SK-N-SH treated with all-trans-retinoic acid at 6 μM for 48 hours (cell line): ENCODE results near the gene RNF144B.

Experiments
- ATAC-seq: fragments of 200-7000 bp; cut with Tn5 transposase; 3 replicates; pipeline ENCODE4 v1.9.1; 2020; ENCODE audit warnings: mild to moderate bottlenecking, moderate library complexity
- ARNTL ChIP-seq: fragments of 450-650 bp; formaldehyde crosslinking; IDR thresholded peaks from 2 replicates; pipeline ENCODE4 v1.5.0; 2020; ENCODE audit warnings: low read depth, mild to moderate bottlenecking, moderate library complexity, borderline replicate concordance
- BACH2 ChIP-seq: fragments of 250-450 bp; sonication (Bioruptor Pico); IDR thresholded peaks from 2 replicates; pipeline ENCODE4 v1.9.0; 2021; ENCODE audit warnings: mild to moderate bottlenecking, borderline replicate concordance
- CSDC2 ChIP-seq: fragments of 250-450 bp; sonication (Bioruptor Pico); IDR thresholded peaks from 2 replicates; pipeline ENCODE4 v1.5.0; 2020; ENCODE audit warnings: mild to moderate bottlenecking, moderate library complexity
- ESRRG ChIP-seq: fragments of 250-450 bp; sonication (Bioruptor Pico); IDR thresholded peaks from 2 replicates; pipeline ENCODE4 v1.6.1; 2021; ENCODE audit warnings: mild to moderate bottlenecking
- GLIS3 ChIP-seq: fragments of 250-450 bp; sonication (Bioruptor Pico); IDR thresholded peaks from 2 replicates; pipeline ENCODE4 v1.5.0; 2020; ENCODE audit warnings: mild to moderate bottlenecking, moderate library complexity
- ISL1 ChIP-seq: fragments of 250-450 bp; sonication (Bioruptor Pico); IDR thresholded peaks from 2 replicates; pipeline ENCODE4 v2.1.2; 2022; ENCODE audit warnings: mild to moderate bottlenecking, moderate library complexity
- OSR1 ChIP-seq: fragments of 250-450 bp; sonication (Bioruptor Pico); IDR thresholded peaks from 2 replicates; pipeline ENCODE4 v1.8.0; 2022; ENCODE audit warnings: moderate library complexity, mild to moderate bottlenecking, inconsistent platforms
- PPARA ChIP-seq: fragments of 250-450 bp; sonication (Bioruptor Pico); IDR thresholded peaks from 2 replicates; pipeline ENCODE4 v1.5.0; 2020; ENCODE audit warnings: mild to moderate bottlenecking, borderline replicate concordance
- RARB ChIP-seq: fragments of 250-450 bp; sonication (Bioruptor Pico); IDR thresholded peaks from 2 replicates; pipeline ENCODE4 v1.8.0; 2021; ENCODE audit warnings: mild to moderate bottlenecking, moderate library complexity
- SNAI2 ChIP-seq: fragments of 250-450 bp; sonication (Bioruptor Pico); IDR thresholded peaks from 2 replicates; pipeline ENCODE4 v1.5.0; 2020; ENCODE audit warnings: mild to moderate bottlenecking, moderate library complexity
- TCF4 ChIP-seq: fragments of 250-450 bp; sonication (Bioruptor Pico); IDR thresholded peaks from 2 replicates; pipeline ENCODE4 v1.8.0; 2021; ENCODE audit warnings: mild to moderate bottlenecking, moderate library complexity, borderline replicate concordance
- TOX ChIP-seq: fragments of 250-450 bp; sonication (Bioruptor Pico); IDR thresholded peaks from 2 replicates; pipeline ENCODE4 v1.8.0; 2021; ENCODE audit warnings: mild to moderate bottlenecking, moderate library complexity, borderline replicate concordance
- ZC3H10 ChIP-seq: fragments of 250-450 bp; sonication (Bioruptor Pico); IDR thresholded peaks from 2 replicates; pipeline ENCODE4 v1.5.1; 2021; ENCODE audit warnings: mild to moderate bottlenecking, moderate library complexity
- ZFP30 ChIP-seq: fragments of 450-650 bp; formaldehyde crosslinking; IDR thresholded peaks from 2 replicates; pipeline ENCODE4 v1.5.0; 2022; ENCODE audit warnings: mild to moderate bottlenecking, moderate library complexity
- ZNF565 ChIP-seq: fragments of 450-650 bp; formaldehyde crosslinking; conservative IDR thresholded peaks from 2 replicates; pipeline ENCODE4 v1.5.0; 2020; ENCODE audit warnings: low read depth, mild to moderate bottlenecking, moderate library complexity
- ZNF70 ChIP-seq: fragments of 450-650 bp; formaldehyde crosslinking; IDR thresholded peaks from 2 replicates; pipeline ENCODE4 v1.5.0; 2020; ENCODE audit warnings: mild to moderate bottlenecking, moderate library complexity
- ZNF8 ChIP-seq: fragments of 450-650 bp; formaldehyde crosslinking; IDR thresholded peaks from 2 replicates; pipeline ENCODE4 v1.5.0; 2020; ENCODE audit warnings: mild to moderate bottlenecking, moderate library complexity
- TF ChIP-seq, protein P1 (sequence below): fragments of 250-450 bp; sonication (Bioruptor Pico); IDR thresholded peaks from 2 replicates; pipeline ENCODE4 v1.8.0; 2021; ENCODE audit warnings: low read depth, mild to moderate bottlenecking, moderate library complexity, borderline replicate concordance
- TF ChIP-seq, protein P2 (sequence below): fragments of 250-450 bp; sonication (Bioruptor Pico); IDR thresholded peaks from 2 replicates; pipeline ENCODE4 v1.5.1; 2020; ENCODE audit warnings: low read depth, mild to moderate bottlenecking, moderate library complexity
- TF ChIP-seq, protein P3 (sequence below): fragments of 250-450 bp; sonication (Bioruptor Pico); IDR thresholded peaks from 2 replicates; pipeline ENCODE4 v1.5.1; 2021; ENCODE audit warnings: mild to moderate bottlenecking, moderate library complexity
- TF ChIP-seq, protein P4 (sequence below): fragments of 250-450 bp; sonication (Bioruptor Pico); IDR thresholded peaks from 2 replicates; pipeline ENCODE4 v1.8.0; 2020; ENCODE audit warnings: mild to moderate bottlenecking, moderate library complexity, borderline replicate concordance
- TF ChIP-seq, protein P5 (sequence below): fragments of 250-450 bp; sonication (Bioruptor Pico); IDR thresholded peaks from 2 replicates; pipeline ENCODE4 v1.5.0; 2020; ENCODE audit warnings: mild to moderate bottlenecking, moderate library complexity

RNF144B gene

DNA sequence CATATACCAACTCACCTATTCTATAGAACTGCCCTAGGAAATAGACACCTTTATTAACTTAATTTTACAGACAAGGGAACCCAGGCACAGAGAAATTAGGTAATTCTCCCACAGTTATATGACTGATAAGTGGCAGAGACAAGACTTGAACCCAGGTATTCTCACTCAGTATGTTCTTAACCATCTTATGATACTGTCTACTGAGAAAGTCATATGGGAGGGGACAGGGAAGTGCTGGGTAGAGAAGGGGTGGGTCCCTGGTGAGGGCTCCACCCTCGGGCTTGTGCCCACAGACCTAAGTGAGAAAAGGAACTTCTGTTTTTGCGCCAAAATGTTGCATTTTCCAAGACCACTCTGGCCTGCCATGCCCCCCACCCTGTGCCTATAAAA, 123.5 kb downstream of the RNF144B start:
- TF ChIP-seq ISL1 (CRISPR knock-in tag) (no peak), ZNF8 (CRISPR knock-in tag) (no peak), ARNTL (CRISPR knock-in tag) (no peak), PPARA (CRISPR knock-in tag) (no peak), ZNF565 (CRISPR knock-in tag) (no peak), BACH2 (CRISPR knock-in tag) (no peak), TCF4 (CRISPR knock-in tag) (no peak), OSR1 (no peak), SNAI2 (CRISPR knock-in tag) (no peak), CSDC2 (CRISPR knock-in tag) (no peak), ZC3H10 (no peak), ZFP30 (no peak), TOX (CRISPR knock-in tag) (no peak), ESRRG (CRISPR knock-in tag) (no peak), ZNF70 (no peak), GLIS3 (CRISPR knock-in tag) (no peak)
- TF ChIP-seq, protein P1, sequence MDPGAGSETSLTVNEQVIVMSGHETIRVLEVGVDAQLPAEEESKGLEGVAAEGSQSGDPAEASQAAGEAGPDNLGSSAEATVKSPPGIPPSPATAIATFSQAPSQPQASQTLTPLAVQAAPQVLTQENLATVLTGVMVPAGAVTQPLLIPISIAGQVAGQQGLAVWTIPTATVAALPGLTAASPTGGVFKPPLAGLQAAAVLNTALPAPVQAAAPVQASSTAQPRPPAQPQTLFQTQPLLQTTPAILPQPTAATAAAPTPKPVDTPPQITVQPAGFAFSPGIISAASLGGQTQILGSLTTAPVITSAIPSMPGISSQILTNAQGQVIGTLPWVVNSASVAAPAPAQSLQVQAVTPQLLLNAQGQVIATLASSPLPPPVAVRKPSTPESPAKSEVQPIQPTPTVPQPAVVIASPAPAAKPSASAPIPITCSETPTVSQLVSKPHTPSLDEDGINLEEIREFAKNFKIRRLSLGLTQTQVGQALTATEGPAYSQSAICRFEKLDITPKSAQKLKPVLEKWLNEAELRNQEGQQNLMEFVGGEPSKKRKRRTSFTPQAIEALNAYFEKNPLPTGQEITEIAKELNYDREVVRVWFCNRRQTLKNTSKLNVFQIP (CRISPR knock-in tag): no peak
- TF ChIP-seq, protein P2, sequence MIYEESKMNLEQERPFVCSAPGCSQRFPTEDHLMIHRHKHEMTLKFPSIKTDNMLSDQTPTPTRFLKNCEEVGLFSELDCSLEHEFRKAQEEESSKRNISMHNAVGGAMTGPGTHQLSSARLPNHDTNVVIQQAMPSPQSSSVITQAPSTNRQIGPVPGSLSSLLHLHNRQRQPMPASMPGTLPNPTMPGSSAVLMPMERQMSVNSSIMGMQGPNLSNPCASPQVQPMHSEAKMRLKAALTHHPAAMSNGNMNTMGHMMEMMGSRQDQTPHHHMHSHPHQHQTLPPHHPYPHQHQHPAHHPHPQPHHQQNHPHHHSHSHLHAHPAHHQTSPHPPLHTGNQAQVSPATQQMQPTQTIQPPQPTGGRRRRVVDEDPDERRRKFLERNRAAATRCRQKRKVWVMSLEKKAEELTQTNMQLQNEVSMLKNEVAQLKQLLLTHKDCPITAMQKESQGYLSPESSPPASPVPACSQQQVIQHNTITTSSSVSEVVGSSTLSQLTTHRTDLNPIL (CRISPR knock-in tag): no peak
- TF ChIP-seq, protein P3, sequence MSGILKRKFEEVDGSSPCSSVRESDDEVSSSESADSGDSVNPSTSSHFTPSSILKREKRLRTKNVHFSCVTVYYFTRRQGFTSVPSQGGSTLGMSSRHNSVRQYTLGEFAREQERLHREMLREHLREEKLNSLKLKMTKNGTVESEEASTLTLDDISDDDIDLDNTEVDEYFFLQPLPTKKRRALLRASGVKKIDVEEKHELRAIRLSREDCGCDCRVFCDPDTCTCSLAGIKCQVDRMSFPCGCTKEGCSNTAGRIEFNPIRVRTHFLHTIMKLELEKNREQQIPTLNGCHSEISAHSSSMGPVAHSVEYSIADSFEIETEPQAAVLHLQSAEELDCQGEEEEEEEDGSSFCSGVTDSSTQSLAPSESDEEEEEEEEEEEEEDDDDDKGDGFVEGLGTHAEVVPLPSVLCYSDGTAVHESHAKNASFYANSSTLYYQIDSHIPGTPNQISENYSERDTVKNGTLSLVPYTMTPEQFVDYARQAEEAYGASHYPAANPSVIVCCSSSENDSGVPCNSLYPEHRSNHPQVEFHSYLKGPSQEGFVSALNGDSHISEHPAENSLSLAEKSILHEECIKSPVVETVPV (CRISPR knock-in tag): no peak
- TF ChIP-seq, protein P4, sequence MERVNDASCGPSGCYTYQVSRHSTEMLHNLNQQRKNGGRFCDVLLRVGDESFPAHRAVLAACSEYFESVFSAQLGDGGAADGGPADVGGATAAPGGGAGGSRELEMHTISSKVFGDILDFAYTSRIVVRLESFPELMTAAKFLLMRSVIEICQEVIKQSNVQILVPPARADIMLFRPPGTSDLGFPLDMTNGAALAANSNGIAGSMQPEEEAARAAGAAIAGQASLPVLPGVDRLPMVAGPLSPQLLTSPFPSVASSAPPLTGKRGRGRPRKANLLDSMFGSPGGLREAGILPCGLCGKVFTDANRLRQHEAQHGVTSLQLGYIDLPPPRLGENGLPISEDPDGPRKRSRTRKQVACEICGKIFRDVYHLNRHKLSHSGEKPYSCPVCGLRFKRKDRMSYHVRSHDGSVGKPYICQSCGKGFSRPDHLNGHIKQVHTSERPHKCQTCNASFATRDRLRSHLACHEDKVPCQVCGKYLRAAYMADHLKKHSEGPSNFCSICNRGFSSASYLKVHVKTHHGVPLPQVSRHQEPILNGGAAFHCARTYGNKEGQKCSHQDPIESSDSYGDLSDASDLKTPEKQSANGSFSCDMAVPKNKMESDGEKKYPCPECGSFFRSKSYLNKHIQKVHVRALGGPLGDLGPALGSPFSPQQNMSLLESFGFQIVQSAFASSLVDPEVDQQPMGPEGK (CRISPR knock-in tag): no peak
- no peak for ATAC-seq

DNA sequence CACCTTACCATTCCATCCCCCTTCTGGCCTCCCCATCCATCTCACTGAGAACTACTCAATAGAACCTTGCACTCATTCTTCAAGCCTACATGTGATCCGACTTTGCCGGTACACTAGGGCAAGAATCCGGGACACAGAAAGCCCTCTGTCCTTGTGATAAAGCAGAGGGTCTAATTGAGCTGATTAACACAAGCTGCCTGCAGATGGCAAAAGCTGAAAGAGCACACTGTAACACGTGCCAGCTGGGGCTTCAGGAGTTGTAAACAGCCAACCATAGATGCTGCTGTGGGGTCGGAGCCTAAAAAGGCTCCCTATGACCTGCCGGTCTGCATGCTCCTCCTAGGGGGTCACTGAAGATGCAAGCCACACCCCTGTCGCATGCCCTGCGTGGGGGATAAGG, 124.1 kb downstream of the RNF144B start:
- no peak for TF ChIP-seq ARNTL (CRISPR knock-in tag)
- TF ChIP-seq ZFP30: no peak
- TF ChIP-seq RARB (CRISPR knock-in tag): no peak
- TF ChIP-seq, protein P5, sequence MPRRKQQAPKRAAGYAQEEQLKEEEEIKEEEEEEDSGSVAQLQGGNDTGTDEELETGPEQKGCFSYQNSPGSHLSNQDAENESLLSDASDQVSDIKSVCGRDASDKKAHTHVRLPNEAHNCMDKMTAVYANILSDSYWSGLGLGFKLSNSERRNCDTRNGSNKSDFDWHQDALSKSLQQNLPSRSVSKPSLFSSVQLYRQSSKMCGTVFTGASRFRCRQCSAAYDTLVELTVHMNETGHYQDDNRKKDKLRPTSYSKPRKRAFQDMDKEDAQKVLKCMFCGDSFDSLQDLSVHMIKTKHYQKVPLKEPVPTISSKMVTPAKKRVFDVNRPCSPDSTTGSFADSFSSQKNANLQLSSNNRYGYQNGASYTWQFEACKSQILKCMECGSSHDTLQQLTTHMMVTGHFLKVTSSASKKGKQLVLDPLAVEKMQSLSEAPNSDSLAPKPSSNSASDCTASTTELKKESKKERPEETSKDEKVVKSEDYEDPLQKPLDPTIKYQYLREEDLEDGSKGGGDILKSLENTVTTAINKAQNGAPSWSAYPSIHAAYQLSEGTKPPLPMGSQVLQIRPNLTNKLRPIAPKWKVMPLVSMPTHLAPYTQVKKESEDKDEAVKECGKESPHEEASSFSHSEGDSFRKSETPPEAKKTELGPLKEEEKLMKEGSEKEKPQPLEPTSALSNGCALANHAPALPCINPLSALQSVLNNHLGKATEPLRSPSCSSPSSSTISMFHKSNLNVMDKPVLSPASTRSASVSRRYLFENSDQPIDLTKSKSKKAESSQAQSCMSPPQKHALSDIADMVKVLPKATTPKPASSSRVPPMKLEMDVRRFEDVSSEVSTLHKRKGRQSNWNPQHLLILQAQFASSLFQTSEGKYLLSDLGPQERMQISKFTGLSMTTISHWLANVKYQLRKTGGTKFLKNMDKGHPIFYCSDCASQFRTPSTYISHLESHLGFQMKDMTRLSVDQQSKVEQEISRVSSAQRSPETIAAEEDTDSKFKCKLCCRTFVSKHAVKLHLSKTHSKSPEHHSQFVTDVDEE (CRISPR knock-in tag): no peak
- TF ChIP-seq, protein P3 (CRISPR knock-in tag): no peak
- no peak for TF ChIP-seq TCF4 (CRISPR knock-in tag)
- TF ChIP-seq ZC3H10: no peak
- TF ChIP-seq TOX (CRISPR knock-in tag): no peak
- TF ChIP-seq OSR1: no peak
- TF ChIP-seq ZNF70: no peak
- ATAC-seq: no peak
